Muscle of back (tissue), 11 donors: ENCODE data around the gene MYO1B. TPM values are rescaled to one million over a fixed set of nuclear protein-coding genes. Genes with fewer than 3 reads are reported as not detected.

Experiments used
- DNase-seq, 3 donors: peaks; one replicate each; pipeline versions ENCODE4 v3.0.0 to v3.0.0-alpha.2; 2013
- polyA plus RNA-seq, 10 donors: library from polyadenylated mRNA; unstranded; fragments of 120-200 nt; gene quantifications; one replicate each; pipeline ENCODE4 v1.2.1, GENCODE V29; 2013; ENCODE audit not compliant: insufficient read length in 10 of 10

The MYO1B gene
- polyA plus RNA-seq, 10 donors, result 60.1 to 111 (median 85.2) TPM

GRCh38 chr2:191357678-191358077 lies 112.5 kb downstream of the MYO1B start:
- no peak for DNase-seq

DNA sequence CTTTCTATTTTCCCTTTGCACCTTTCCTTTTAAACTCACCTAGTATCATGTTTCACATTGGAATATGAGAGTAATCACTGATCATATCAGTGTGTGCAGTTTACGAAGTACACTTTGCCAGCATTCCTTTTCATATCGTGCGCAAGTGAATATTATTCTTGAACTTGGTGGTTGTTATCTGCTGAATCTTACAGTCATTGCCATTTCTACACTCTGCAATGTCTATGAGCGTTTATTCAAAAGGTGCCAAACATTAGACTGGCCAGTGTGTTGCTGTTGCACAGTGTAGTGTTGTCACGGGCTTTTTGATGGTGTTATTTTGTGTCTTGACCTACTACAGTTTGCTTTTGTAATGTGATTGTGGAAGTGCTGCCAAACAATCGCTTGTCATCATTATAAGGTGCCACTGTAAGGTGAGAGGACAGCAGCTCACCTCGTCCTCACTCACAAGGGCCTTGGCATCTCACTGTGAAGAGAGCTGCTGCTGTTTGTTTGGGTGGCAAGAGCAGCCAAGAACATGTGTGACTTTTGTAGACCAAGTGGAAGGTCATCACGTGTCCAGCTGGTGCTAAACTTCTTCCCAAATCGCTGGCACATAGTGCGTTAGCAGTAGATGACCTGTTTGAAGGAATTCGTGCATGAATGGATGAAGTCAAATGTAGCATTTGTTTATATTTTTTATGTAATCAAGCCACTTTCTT lies 113.3 kb downstream of the MYO1B start:
- DNase-seq, result no peak

- DNase-seq, result peak; percentile 47 to 71 (median 49)
Measured at GRCh38 chr2:191359133-191359532, 113.9 kb downstream of the MYO1B start.

GRCh38 chr2:191360918-191361317 lies 115.7 kb downstream of the MYO1B start:
- DNase-seq, result no peak

DNA sequence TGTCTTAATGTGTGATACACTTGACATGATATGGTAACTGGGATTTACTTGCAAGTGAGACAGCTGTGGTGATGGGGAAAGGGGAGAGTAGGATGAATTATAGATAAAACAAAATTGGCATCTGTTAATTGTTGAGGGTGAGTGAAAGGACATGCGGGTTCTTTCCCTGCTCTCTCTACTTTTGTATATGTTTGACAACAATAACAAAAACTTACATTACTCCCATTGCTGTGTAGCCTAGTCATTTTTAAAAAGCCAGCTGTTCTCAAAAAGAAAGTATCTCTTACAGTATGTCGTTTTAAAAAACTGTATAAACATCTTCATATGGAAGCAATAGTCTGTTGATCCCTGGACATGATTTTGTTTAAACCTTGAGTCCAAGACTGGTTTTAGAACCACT lies 117.6 kb downstream of the MYO1B start:
- DNase-seq, result no peak

DNA sequence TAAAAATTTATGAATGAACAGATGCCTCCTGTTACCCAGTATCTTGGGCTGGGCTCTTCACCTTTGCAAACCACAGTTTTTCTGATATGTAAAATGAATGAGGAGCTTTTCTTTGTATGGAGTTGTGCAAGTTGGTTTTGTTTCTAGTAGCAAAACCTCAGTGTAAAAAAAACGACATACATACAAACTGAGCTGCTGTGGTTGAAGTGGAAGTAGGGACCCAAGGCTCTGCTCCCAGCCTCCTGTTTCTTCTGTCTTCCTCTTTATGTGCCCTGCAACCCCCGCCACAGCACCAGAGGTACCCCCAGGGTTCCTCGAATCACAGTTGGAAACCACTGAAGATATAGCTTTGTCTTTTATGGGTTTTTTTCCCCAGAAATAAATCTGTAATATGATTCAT lies 118.1 kb downstream of the MYO1B start:
- no peak for DNase-seq

DNA sequence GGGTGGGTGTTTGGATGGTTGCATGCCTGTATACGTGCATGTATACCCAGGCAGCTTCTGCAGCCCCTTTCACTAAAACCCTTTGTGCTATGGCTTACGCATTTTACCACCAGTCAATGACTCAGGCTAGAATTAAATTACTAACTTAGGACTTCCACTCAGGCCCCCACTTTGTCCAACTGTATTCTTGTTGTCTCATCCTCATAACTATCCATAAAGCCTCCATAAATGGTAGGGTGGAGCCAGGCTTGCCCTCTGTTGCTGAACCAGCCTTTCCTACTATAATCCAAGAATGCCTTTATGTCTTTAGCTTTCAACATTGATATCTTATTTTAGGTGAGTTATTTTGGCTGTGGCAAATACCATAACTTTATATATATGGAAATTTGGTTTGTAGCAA lies 119.9 kb downstream of the MYO1B start:
- no peak for DNase-seq

GRCh38 chr2:191366199-191366598 lies 121.0 kb downstream of the MYO1B start:
- no peak for DNase-seq

GRCh38 chr2:191369034-191369433 lies 123.8 kb downstream of the MYO1B start:
- DNase-seq, result no peak

GRCh38 chr2:191374366-191374765 lies 129.2 kb downstream of the MYO1B start:
- no peak for DNase-seq

DNA sequence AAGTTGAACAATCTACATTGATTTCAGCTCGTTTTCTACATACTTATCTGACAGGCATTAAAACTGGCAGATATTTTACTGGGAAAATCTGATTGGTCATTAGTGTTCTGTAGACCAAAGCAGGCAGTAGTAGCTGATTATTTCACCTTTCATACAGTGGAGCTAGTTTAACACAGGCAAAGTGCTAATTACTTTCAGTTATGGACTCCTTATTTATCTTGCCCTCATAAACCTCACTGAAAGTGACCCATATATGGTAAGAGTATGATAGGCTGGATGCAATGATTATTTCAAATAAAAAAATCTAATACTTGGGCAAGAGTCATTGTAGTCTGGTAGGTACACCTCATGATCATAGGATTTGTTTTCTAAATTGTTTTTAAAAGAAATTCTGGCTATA lies 129.7 kb downstream of the MYO1B start:
- no peak for DNase-seq

- DNase-seq, result peak; percentile 49 to 81 (median 68)
Measured at GRCh38 chr2:191376981-191377629, 131.9 kb downstream of the MYO1B start.

- DNase-seq, result no peak
Measured at GRCh38 chr2:191379375-191379774, 134.2 kb downstream of the MYO1B start.

- peak in 2 of 3 donors; percentile 44 to 68 for DNase-seq
Measured at GRCh38 chr2:191382801-191383200, 137.6 kb downstream of the MYO1B start.

DNA sequence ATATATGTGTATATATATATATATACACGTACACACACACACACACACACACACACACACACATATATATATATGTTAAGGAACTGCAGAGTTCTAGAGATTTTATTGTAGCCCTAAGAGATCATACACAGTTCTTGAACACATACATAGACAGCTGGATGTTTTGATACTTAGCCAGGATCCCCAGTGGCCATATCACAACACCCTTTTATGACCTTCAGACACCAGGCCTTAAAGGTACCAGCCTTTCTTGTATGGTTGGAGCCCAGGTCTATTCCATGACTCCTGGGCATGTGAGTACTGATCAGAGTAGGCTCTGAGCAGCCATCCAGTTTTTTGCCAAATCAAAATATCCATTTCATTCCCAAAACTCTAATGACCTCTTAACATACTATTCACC lies 138.3 kb downstream of the MYO1B start:
- DNase-seq, result no peak

- DNase-seq, result peak in 1 of 3 donors; percentile 29
Measured at GRCh38 chr2:191384829-191385228, 139.6 kb downstream of the MYO1B start.

GRCh38 chr2:191385416-191386160 lies 140.4 kb downstream of the MYO1B start:
- DNase-seq, result no peak

DNA sequence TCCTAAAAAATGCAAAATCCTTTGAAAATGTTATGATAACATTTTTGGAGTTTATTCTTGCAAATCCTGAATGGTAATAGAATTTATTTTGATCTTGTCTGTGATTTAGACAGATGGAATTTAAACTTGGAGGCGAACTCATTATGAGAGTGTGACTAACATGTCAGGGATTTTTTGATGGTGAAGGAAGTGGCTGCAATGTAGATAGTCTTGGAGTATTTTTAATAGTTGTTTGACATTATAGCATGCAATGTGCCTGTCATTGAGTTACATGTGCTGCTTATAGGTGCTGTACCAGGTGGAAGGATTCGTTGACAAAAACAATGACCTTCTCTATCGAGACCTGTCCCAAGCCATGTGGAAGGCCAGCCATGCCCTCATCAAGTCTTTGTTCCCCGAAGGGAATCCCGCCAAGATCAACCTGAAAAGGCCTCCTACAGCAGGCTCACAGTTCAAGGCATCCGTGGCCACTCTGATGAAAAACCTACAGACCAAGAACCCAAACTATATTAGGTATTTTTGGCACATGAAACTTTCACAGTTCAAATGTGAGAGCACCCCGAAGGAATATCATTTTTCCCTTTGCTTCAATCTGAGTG lies 141.8 kb downstream of the MYO1B start:
- peak in 1 of 3 donors; percentile 73 for DNase-seq

DNA sequence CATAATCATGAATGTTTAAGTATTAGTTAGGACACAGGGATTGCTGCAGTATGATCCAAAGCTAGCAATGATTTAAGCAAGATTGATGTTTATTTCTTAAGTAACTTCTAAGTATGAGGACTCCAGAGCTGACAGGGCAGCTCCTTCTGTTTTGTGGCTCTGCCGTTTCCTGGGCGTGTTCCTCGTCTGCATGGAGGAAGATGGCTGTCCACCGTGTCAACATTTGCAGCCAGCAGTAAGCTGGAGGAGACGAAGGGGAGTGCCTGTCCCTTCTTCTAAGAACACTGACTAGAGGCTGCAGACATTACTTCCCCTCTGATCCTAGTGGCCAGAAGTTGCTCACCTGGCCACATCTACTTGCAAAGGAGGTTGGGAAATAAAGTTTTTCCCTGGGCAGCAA lies 144.1 kb downstream of the MYO1B start:
- no peak for DNase-seq

DNA sequence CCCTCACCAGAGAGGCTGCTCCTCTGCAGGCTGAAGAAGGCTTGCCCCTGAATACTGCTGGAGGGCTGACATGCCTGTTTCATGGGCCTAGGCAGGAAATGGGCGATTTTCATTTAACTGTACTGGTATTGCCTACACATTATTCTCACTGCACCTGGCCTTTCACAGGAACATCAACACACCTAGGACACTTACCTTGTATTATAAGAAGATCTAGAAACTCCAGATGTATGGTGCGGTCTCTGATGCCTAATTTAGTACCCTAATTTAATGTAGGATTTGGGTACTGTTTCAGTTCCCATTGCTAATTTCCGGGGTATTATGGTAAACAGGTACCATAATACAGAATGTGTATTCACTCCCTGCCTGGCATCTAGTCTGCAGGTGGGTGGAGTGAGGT lies 146.0 kb downstream of the MYO1B start:
- DNase-seq, result no peak

- DNase-seq, result no peak
Measured at GRCh38 chr2:191394043-191394442, 148.8 kb downstream of the MYO1B start.

- DNase-seq, result no peak
Measured at GRCh38 chr2:191396794-191397193, 151.6 kb downstream of the MYO1B start.

DNA sequence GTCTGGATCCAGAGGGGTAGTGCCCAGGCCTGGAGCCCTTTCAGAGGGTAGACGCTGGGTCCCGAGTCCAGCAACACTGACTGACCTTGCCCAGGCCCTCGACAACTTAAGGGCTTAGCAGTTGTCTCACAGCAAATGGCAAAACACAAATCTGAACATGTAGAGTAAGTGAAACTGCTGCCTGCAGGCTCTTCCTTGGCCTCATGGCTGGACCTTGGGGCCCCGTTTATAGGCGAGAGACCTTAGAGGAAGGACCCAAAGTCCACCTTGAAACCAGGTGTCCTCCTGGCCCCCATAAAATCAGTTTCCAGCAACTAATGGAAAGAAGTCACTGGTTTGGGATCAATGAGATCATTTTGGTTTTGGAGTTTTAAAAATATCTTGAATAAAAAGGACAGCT lies 154.4 kb downstream of the MYO1B start:
- DNase-seq, result no peak
